Stimulated activated CD4-positive, alpha-beta T cell treated with anti-CD3 and anti-CD28 coated beads, Interleukin-1b, Interleukin-23, amount 100 ng/mL, for 1 hour (primary cell): Measurements from ENCODE around the gene NAV3.
"Not testable (repeated sequence)": the region's sequence is repeated elsewhere in the genome, so short reads cannot be mapped to it uniquely, and the experiment has no call there.

Experiments used
- DNase-seq, 2 donors: peaks; one replicate each; pipeline ENCODE4 v3.0.0-alpha.2; 2020; ENCODE audit warnings: low read depth in 2 of 2

The NAV3 gene

DNA sequence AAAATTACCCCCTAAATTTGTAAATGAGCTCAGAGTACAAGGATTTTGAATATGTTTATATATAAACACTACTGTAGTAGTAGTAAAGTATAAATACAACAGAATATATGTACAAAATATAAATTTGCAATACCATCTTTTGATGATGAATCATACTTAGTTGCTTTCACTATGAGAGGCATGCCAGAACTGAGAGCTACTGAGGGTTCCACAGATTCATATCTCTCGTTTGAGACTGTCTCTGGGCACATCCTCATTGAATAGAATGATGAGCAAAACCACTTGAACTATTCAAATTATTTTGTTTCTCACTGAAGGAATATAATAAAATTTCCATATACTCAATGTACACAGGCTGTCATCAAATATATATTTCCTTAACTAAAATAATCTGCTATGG, 417.6 kb downstream of the NAV3 start:
- no peak for DNase-seq

DNA sequence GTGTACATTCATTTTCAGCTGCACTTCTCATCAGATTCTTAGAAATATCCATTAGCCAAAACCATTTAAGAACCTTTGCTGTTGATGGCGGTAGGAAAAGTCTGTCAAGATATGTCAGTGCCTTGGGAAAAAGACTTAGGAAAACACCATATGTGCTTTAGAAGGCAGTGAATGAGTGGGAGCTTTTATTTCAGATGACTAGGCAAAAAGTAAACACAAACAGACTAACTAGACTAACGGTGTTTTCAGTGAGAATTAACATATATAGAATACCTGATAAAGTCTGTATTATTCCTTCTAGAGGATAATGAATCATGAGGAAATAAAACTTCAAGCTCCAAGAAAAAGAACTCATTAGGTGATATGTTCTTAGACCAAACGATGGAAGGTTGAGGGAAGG, 418.9 kb downstream of the NAV3 start:
- no peak for DNase-seq

DNA sequence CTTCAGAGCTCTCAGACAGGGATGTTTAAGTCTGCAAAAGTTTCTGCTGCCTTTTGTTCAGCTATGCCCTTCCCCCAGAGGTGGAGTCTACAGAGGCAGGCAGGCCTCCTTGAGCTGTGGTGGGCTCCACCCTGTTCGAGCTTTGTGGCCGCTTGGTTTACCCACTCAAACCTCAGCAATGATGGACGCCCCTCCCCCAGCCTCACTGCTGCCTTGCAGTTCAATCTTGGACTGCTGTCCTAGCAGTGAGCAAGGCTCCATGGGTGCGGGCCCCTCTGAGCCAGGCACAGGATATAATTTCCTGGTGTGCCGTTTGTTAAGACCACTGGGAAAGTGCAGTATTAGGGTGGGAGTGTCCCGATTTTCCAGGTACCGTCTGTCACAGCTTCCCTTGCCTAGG, 427.0 kb downstream of the NAV3 start:
- DNase-seq: not testable (repeated sequence)

- no peak for DNase-seq
These were observed 430.3 kb downstream of the NAV3 start for GRCh38 chr12:78260976-78261375.

- no peak for DNase-seq
These were observed 431.2 kb downstream of the NAV3 start for GRCh38 chr12:78261901-78262300.
